ENCODE results near the gene BYSL.

The BYSL gene, protein sequence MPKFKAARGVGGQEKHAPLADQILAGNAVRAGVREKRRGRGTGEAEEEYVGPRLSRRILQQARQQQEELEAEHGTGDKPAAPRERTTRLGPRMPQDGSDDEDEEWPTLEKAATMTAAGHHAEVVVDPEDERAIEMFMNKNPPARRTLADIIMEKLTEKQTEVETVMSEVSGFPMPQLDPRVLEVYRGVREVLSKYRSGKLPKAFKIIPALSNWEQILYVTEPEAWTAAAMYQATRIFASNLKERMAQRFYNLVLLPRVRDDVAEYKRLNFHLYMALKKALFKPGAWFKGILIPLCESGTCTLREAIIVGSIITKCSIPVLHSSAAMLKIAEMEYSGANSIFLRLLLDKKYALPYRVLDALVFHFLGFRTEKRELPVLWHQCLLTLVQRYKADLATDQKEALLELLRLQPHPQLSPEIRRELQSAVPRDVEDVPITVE

DNA sequence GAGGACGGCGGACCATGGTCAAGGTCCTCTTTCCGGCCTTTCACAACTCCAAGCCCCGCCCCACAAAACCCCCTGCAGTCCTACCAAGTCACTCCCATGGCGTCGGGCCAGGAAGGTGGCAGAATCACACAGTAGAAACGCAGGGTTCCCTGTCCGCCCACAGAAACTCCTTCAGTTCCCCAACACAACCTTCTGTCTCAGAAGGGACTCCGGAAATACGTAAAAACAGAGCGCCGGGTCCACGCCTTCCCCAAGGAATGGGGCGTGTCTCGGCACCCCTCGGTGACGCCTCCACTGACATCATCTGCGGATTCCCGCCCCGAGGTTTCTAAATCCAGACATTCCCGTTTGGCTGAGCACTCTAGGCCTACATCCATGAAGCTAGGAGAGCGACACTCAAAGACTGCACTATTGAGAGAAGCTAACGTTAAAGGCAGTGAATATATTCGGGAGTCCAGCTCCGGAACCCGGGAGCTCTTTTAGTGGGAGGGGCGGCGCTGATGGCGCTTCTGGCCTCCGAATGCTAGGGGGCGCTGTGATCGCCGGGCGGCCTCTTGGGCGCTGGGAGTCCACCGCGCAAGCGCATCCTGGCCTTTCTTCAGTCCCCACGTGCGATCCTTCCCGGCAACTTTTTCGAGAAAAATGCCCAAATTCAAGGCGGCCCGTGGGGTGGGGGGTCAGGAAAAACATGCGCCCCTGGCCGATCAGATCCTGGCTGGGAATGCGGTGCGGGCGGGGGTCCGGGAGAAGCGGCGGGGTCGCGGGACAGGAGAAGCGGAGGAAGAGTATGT is at the start of gene BYSL, which contains the start of gene MED20:
TSS of gene BYSL (plus strand) at position 579 of the 791 bp plus-strand sequence. CDS start at position 643, 64 bp downstream.
TSS of gene MED20 (minus strand) at position 219 of the 791 bp plus-strand sequence. CDS start at position 98, 121 bp downstream.
- peak; percentile 70 for DNase-seq

DNA sequence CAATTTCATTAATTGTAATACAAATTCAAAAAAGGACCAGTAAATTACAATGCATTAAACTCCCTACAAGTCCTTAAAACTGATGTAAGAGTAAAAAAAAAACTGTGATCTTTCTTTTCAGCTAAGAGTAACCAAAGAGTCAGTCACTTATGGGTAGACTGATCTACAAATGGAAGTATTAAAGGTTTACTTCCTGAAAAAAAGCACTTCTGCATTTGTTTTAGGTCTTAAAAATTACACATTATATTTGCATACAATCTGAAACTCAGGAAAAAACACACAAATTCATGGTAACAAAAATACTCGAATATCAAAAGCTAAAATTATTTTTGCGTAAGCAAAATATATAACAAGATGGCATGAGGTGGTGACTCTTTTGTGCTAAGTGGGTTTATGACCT is 49.6 kb upstream of the BYSL start:
- no peak for DNase-seq

DNA sequence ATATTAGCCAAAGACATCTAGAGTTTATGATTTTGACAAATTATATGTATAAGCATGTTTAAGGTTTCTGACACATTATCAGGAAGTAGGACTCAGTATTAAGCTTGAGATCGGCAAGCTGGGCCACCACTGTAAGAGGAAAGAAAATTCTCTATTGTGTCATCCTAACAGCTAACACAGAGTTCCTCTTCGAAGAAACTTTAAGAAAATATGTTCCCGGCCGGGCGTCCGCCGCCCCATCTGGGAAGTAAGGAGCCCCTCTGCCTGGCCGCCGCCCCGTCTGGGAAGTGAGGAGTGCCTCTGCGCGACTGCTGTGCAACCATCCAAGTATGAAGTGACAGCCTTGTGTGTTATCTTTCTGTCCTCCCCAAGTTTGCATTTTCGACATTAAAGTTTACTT is 49.2 kb upstream of the BYSL start:
- DNase-seq: no peak

DNA sequence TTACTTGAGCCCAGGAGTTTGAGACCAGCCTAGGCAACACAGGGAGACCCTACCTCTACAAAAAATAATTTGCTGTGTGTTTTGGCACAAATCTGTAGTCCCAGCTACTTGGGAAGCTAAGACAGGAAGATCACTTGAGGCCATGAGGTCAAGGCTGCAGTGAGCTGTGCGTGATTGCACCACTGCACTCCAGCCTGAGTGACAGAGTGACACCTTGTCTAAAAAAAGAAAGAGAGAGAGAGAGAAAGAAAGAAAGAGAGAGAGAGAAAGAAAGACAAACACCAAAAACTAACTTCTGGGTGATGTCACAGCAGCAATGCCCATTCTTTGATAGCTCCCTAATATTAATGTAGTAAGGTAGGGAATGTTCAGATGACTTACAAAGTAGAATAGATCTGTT is 46.6 kb upstream of the BYSL start:
- DNase-seq: no peak

DNA sequence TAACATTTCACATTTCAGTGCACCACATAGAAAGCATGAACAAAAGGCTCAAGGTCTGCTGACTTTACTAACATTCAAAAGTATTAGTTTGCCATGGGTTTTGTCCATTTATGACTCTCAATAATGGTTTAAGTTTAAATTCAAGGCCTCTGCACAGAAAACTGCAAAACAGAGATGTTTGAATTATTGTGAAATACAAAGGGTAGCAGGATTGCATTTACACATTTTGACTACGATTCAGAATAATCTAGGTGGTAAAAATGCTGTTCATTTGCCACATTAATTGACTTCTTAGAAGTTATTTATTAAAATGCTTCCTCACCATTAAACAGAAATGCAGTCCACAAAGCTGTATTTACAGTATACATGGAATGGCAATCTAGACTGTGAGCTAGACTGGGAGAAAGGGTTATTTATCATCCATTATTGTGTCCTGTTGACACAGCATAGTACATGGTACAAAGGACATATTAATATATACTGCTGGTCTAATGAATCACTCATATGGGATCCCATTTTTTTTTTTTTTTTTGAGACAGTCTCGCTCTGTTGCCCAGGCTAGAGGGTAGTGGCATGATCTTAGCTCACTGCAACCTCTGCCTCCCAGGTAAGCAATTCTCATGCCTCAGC is 44.1 kb upstream of the BYSL start:
- no peak for DNase-seq

DNA sequence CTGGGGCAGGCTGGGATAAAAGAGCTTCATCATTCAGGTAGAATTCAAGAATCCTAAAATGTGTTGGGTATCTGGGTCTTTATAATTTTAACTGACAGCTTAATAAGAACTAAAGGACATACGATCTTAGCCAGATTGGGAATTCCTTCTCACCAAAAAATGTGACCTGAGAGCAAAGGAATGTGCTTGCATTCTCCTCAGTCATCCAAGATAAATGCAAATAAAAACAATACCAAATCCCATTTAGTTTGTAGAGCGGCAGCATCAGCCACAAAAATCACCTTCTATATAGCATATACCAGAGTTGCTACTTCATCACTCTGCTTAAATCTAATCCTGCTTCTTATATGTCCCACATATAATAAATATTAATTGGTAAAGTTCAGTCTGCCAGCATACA is 43.1 kb upstream of the BYSL start:
- no peak for DNase-seq

DNA sequence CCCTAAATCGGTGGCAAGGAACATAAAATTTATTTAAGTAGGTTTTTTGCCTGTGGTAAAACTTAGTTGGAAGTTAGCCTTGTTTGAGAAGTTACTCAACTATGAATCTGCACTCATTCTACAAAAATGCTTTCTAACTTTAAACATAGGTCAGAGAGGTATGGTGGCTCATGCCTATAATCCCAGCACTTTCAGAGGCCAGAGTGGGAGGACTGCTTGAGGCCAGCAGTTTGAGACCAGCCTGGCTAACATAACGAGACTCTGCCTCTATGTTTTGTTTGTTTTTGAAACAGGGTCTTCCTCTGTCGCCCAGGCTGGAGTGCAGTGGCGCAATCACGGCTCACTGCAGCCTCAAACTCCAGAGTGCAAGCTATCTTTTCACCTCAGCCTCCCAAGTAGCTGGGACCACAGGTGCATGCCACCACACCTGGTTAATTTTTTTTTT is 42.3 kb upstream of the BYSL start:
- no peak for DNase-seq

DNA sequence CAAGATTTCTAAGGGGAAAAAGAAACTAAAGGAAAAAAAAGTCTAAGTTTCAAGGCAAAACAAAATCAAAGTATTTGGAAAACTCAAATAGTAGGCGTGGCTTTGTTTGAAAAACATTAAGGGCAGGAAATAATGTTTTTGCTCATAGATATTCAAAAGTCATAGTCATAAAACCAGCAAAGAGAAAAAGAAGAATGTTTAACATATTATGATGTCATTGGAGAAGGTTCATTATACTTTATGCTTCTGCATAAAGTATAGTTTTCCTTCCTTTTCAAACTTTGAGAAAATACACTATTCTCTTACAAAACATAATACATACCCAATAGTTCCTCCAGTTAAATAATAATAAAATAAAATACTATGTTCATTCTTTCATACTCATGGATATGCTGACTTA is 39.8 kb upstream of the BYSL start:
- no peak for DNase-seq

DNA sequence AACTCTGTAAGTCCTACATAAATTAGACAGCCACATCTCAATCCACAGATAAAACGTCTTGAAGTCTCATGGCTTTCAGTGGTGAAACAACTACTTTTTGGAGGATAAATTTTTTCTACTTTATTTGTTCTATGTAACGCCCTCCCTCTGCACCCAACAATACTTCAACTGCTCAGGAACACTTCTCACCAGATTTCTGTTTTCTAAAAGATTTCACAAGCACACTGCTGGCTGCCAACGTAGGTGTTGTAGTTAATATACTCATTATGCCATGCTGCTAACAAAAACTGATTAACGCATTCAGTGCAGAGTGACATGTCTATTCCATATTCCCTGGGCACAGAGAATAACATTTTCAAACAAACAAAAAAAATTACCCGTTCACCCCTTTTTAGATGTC is 36.3 kb upstream of the BYSL start:
- DNase-seq: no peak

DNA sequence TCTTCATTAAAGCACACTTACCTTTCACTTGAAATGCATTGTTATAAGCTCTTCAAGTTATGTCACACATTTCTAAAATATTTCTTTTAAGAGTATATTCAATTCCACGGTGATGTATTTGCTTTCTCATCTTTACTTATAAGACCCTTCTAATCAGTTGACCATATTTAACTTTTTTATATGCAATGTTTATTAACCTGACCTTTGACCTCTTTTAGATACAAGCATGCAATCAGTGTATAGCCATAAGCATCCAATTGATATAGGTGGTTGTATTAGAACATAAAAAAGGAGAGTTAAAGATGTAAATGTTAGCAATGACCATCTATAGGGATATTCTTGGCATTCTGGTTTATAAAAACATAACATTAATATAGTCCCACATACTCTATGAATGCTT is 35.4 kb upstream of the BYSL start:
- DNase-seq: no peak

DNA sequence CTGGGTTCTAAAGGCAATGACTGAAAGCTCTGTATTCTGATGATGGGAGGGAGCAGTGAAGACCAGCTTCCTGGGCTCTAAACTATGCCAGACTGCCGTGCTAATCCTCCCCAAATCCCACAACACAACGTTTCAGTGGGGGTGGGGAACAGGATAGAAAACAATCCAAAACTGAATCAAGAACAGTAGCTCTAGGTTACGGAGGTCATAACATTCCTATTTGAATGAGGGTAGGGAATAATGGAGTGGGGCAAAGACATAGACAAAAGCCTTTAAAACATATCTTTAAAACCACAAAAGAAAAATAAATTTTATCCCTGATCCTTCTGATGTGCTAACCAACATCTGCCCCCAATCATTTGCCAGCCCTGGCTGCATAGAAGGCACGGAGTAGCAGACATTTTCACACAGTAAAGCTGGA is 34.0 kb upstream of the BYSL start:
- no peak for DNase-seq

DNA sequence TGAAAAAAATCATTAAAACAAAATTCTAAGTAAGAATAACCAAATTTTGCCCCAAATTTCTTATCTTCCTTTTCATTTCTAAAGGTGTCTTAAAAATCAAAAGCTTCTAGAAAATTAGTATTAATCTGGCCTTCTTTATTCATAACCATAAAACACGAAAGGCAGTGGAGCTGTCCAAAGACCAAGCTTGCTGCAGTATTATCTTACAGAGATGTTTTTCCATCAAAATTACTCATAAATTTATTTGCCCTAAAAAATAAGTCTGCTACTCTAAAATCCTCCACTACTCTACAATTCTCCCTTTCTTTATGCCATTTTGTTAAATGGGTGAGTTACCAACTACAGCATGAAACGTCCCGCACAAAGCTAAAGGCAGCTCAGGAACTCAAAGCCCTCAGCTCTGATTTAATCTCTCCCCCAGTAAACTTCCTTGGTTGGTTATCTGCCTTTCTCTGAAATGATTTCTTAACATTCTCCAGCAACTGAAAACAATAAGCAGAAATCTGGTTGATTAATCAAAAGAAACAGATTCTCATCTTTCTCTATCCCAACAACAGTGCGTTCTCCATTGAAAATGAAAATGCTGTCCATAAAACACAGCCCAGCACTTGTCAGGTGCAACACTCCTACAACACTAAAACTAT is 28.3 kb upstream of the BYSL start:
- no peak for DNase-seq

DNA sequence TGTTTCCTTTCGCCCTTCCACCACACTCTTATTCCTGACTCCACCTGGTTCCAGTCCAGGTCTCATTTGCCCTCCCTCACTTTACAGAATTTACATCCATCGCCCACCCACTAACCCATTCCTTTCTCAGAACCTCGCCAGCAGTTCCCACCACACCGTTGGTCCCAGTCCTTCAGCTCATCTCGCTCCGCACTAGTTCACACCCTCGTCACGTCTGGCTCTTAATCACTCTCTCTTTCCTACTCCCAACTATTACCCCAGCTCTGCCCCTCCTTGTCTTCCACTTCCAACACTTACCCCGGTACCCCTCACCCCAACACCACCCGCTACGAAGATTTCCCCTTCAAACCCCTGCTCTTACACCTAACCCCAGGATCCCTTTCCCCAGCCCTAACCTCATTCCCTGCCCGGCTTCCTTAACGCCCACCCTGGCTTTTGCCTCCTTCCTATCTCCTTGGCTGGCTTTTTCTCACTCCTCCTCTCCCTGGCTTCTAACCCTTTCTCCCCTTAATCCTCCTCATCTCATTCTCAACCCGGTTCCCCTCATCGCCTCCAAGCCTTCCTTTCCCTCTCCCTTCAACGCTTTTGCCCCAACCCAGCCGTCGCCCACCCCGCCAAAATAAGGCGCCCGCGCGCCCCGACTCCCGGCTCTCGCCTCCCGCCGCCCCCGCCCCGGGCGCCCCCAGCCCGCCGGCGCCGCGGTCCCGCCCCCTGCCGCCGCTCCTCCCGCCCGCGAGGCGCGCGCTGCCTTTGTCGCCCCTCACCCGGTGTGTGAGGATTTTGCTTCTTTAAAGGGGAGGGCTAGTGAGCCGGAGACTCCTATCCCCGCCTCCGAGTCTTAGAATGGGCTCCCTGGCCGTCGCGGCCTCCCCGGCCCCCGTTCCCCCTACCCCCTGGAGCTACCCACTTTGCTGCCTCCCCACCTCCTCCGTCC is 26.7 kb upstream of the BYSL start:
- DNase-seq: no peak

DNA sequence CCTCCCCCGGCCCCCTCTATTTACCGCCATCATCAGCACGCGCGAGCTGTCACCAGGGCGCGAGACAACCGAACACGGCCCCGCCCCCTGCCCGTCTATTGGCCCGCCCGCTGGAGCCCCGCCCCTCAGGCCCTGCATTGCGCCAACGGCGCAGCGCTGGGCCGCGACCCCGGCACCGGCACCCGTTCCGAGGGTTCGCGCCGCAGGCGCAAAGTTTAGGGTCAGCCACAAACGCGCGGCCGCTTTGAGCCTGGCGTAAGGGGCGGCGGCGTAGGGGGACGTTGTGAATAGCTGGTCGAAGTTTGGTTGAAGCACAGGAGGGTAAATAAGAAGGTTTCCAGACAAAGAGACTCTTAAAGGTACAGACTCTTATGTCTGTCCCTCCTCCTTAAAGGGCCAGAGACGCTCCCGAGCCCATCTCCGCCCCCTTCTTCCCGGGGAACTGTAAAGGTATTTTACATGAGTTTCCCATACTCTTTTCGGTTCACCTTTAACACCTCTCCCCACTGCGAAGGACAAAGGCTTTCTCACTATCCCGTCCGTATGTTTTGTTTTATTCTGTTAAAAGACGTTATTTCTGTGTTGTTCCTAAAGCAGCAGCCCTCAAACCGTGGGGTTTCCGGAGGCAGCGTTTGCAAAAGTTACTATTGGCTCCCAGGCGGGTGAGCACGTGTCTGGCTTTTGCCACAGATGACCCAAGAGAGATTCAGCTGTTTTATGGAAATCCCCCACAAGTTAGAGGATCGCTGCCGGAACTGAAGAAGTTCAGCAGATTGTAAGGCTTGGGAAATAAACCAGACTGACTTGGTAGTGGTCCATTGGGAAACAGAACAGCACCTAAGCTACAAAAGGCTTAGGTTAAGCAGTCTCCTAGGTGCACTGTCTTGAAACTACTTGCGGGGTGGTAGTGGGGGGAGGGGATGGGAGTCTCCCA is 25.7 kb upstream of the BYSL start, which contains the start of gene USP49:
TSS of gene USP49 (minus strand) at position 76 of the 934 bp plus-strand sequence. CDS start 88,392 bp downstream, outside the sequence.
- peak; percentile 47 for DNase-seq

DNA sequence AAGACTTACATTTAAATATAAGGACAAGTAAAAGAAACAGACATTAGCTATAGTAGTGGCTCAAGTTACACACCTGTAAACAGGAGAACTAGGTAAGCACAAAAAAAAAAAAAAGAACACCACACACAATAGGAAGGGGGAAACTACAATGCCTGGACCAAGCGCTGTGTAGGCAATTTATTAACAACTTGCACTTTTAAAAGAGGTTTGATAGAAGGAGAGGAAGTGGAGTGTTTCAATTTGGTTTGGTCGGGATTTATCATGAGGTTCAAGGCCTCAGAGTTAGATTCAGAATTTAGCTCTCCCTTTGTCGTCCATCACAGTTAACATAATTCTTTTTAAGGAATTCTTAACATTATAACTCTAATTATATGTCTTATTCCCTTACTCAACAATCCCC is 25.0 kb upstream of the BYSL start:
- no peak for DNase-seq

DNA sequence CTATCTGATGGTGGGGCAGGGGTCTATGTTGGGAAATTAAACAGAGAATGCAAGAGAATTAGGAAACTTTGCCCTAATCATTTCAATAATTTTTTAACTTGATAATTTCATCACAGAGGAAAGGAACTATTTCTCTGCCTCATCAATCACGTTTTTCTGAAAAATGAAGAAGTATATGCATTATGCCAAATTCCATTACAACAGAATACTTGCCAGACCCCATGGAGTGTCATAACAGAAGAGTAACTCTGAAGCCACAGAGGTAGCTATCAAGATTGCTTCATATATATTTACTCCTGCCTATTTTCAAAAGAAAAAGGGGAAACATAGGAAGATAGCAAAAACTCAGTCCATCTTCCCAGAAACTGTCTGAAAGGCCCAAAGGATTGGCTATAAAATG is 20.4 kb upstream of the BYSL start:
- no peak for DNase-seq

DNA sequence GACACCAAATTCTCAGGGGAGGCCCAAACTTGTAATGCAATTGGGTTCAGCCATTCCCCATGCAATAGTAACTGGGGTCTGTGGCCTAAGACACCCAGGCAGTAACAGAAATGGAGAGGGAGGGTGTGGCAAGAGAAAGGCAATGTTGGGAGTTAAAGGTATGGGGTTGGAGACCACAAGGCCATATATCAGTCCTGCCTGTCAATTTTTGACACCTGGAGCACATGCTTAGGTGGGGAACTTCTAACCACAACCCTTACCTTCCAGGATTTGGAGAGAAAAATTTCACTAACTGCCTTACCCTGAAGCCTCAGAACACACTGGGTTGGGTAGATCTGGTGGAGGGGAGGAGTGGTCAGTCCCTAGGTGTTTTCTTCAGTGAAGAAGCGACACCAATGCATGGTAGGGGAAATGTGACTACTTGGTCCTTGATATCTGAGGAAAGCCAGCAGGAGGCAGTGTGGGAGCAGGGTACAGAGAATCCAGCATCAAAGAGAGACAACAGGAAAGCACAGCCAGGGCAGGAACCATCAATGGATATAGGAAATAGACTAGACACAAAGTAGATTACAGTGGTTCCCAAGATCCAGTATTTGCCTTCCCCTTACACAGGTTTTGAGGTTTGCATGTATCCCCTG is 19.3 kb upstream of the BYSL start:
- no peak for DNase-seq

DNA sequence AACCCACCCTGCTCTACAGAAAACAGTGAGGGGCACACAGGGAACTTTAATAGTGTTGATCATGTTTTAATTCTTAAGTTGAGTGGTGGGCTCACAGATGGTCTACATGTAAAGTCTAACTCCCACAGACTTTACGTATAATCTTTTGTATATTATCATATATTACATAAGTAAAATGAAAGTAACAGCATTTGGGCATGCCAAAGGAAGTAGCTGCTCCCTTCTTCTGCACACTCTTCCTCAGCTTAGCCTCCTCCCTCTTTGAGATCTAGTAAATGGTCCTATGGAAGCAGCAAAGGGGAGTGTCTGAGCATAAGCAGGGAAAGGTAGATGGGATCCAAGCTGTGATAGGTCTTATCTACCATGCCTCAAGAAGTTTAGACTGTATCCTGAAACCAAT is 11.6 kb upstream of the BYSL start:
- DNase-seq: no peak

DNA sequence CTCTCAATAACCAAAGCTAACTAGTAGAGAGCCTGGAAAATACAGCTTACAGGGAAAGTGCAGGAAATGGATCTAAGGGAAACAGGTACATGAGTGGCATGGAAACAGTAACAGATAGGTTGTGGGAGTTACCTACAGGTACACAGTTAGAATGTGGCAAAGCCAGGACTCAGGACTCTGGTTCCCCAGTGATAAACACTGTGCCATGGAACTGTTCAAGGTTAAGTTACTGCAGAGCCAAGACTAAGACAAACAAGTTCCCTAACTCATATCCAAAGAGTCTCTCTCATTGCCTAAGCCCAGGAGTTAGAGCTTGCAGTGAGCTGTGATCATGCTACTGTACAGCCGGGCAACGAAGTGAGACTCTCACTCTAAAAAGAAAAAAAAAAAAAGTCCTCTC is 7.0 kb upstream of the BYSL start:
- no peak for DNase-seq
